ENCODE measurements around the gene QDPR.

QDPR gene

DNA sequence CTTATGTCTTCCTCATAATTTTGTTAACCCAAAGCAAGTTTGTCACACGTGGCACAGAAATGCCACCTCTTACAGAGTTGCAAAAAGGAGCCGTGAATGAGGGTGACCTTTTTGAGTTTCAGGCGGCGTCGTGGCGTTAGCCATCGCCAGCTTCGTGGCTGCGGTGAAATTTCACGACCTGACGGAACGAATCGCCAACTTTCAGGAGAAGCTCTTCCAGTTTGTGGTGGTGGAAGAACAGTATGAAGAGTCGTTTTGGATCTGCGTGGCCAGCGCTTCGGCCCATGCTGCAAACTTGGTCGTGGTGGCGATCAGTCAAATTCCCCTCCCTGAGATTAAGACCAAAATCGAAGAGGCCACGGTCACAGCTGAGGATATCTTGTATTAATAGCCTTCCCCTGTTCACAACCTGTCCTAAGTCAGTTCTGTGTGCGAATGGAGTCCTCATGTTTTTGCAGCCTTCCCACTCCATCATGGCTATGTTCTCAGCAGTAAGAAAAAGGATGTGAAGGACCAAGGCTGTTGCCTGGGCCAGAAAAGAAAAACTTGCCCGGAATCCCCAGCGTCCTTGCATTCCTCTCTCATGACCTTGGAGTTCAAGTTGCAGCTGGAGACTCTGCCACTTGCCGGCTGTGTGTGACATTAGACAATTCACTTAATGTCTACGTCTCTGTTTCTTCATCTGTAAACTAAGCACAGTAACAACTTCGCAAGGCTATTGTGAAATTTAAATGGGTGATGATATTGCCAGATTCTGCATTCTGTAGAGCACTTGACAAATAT is 15.0 kb upstream of the QDPR start:
- no peak for DNase-seq

- DNase-seq, result no peak
These were observed 11.8 kb upstream of the QDPR start for GRCh38 chr4:17523662-17524061.

DNA sequence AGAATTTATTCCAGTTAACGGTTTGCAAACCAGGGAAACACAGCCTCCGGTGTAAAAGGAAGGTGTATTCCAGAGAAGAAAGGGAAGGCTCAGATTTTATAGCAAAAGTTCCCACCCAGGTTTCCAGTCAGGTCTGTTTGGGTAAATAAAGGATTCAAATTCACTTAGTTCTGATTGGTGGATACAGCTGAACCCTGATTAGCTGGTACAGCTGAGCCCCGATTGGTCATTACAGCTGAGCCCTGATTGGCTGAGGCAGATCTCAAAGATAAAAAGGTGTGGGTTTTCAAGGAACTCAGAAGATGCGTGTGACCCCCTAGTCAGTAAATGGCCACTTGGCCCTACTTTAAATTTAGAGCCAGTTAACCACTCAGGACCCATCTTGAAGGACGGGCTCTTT is 9.7 kb upstream of the QDPR start:
- no peak for DNase-seq

GRCh38 chr4:17517664-17518063 is 5.8 kb upstream of the QDPR start:
- DNase-seq, result no peak

- no peak for DNase-seq
These were observed 5.1 kb upstream of the QDPR start for GRCh38 chr4:17516980-17517379.

DNA sequence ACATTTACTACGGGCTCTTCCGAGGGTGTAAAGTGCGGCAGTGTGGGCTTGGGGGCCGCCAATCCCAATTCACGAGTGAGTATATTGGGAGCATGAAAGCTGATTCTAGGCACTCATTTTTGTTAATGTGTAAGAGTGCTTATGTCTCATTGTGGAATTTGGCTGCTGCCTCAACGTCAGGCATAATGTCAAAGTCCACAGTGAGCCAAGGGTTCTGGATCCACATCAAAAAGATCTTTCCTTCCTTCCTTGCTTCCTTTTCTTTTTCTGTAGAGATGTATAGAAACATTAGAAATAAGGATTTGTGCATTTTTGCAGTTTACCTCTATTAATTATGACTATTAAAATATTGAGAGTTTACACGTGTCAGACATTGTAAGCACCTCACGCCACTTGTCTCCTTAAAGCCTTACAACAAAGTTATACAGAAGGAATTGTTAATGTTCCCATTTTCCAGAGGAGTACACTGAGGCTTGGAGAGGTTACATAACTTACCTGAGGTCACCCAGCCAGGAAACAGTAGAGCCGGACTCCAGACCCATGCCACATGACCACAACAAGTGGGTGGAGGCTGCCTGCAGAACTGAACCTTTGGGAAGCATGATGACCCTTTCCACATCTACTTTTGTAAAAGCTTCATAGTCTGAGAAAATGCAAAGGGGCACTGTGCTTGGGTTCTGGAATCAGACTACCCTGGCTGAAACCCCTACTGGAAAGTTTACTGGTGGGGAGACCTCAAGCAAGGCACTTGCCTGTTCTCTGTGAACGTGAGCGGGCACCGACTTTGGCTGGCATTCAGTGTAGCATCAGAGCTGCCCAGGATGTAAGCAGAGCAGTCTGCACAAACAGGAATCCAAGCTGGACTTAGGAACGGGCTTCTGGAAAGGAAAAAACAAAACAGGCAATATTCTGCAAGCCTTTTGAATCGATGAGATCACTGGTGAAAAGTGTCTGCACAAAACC is 3.8 kb upstream of the QDPR start:
- DNase-seq, result no peak

DNA sequence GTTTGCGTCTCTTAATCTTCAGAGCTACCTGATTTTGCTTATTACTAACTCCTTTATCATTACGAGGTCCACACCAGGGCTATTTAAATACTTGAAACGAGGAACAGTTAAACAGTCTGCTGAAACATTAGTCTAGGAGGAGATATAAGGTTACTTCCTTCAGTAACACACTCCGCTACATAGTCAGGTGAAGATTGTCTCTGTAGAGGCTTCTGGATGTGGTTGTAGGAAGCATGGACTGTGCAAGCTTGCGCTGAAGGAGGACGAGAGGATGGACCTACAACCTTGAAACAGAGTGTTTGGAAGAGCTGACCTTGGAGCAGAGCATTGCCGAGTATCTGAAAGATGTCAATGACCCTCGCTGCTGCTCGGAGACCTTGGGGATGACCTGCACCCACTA is 3.0 kb upstream of the QDPR start, which contains the start of gene CLRN2:
Gene CLRN2, plus strand, starts transcription at position 301 of the 400 bp plus-strand sequence. CDS start 102 bp downstream, outside the sequence.
- DNase-seq, result no peak

GRCh38 chr4:17512973-17513665 is 1.2 kb upstream of the QDPR start:
- no peak for DNase-seq

- DNase-seq, result no peak
These were observed 361 bp downstream of the QDPR start for GRCh38 chr4:17511509-17511949.

DNA sequence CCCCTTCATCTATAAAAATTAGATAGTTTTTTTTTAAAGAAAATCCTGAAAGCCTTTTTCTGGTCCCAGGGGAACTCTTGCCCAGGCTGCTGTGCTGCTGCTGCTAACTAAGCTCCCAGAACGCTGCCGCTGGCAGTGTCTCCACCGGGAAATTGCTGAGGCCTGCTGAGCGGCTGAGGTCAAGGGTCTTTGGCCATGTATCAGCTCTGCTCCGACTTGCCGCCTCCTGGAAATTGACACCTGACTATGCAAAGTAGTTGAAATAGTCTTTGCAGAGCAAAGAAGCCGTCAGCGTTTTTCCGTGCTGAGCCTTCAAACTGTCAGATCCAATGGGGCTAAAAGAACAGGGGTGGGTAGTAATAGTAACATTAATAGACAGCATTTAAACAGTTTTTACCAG is 839 bp downstream of the QDPR start:
- DNase-seq, result no peak

- DNase-seq, result no peak
These were observed 1.3 kb downstream of the QDPR start for GRCh38 chr4:17510582-17510981.

- no peak for DNase-seq
These were observed 7.8 kb downstream of the QDPR start for GRCh38 chr4:17504081-17504480.

DNA sequence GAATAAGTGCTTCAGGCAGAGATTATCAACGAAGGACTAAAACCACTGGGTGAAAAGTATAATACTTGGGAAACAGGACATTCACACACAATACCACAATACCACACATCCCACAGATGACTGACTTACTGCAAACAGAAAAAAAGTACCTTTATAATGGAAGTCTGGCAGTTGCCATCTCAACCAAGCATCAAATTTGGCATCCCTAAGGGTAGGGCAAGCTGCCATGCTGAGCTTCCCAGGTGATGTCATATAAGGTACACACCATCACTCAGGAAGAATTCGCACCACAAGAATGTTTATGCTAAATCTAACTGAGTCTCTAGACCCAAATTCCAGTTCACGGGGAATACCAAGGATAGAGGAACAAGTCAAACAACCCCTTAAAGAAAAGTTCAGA is 9.1 kb downstream of the QDPR start:
- DNase-seq, result no peak

DNA sequence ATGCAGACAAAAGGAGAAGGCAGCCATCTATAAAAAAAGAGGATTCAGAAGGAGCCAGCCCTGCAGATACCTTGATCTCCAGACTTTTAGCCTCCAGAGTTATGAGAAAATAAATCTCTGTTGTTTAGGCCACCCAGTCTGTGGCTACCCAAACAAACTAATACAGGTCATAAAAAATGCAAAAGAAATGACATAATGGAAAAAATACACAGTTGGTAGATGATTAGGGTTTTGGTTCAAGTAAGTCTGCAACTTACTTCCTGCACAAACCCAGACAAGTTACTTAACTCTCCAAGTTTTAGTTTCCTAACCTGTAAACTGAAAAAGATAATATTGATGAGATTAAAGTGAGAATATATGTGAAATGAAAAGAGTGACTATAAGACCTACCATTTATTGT is 11.3 kb downstream of the QDPR start:
- DNase-seq, result no peak

DNA sequence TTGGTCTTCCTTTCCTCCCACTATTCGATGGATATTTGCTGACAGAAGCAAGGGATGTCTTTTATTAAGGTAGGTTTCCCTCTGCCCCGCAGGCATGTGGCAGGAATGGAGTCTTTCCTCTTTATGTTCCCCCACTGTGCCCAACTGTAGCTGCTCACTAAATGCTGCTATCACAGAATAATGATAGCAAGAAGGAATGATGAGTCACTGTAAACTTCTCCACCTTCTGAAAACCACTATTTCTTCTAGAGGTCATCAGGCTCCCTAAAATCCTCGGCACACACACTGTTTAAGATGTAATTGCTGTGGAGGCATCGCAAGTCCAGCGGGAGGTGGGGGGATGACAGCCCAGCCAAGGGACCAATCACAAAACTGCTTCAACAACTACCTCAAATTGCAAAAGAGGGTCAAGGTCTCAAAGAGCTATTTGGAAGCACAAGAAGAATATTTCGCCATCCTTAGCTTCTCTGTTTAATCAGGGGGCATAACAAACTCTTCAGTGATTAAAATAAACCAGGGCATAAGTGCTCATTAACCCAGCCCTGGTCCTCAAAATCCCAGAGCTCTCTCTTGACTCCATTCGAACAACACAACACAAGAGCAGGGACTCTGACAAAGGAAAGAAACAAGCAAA is 13.9 kb downstream of the QDPR start:
- DNase-seq, result no peak

- DNase-seq, result no peak
These were observed 17.4 kb downstream of the QDPR start for GRCh38 chr4:17494258-17495190.

DNA sequence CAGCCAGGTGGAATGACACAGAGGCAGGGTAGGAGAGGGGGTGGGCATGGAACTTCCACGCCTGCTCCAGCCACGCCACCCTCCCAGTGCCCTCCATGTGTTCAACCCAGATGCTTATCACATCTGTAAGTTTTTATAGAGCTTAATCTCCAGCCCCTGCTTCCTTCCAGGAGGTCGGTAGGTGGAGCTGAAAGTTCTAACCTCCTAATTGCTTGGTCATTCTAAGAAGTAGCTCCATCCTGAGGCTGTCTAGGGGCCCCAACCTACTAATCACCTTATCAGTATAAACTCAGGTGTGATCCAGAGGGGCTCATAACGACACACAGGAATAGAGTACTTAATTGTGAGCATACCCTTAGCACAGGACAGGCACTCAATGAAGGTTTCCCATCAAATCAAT is 18.3 kb downstream of the QDPR start:
- DNase-seq, result no peak

DNA sequence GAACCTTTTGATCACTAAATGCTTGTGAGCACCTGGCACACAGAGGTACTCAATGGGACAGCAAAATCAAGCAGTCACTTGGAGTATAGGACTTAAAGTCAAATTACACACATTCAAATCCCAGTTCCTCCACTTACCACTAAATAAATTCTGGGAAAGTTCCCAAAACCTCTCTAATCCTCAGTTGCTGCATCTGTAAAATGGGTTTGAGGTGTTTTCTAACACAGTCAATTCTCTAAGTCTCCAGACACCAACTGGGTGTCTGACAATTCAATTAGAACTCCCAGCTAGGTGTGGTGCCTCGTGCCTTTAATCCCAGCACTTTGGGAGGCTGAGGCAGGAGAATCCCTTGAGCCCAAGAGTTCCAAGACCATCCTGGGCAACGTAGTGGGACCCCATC is 19.0 kb downstream of the QDPR start:
- DNase-seq, result no peak

GRCh38 chr4:17492058-17492741 is 19.7 kb downstream of the QDPR start:
- no peak for DNase-seq

DNA sequence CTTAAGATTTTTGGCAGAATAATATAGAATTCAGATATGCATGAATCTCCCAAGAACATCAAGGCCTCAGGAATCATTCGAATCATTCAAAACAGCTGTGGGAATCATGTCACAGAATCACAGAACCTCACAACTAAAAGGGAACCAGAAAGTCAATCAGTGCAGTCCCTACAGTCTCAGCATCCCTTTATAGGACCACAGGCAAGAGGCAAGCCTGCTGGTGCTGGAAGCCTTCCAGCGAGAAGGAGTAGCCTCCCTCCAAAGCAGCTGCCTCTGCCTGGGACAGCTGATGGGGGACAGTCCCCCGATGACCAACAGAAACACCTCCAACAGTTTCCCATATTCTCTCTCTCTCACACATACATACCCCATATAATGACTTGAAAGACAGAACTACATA is 20.7 kb downstream of the QDPR start:
- DNase-seq, result no peak

DNA sequence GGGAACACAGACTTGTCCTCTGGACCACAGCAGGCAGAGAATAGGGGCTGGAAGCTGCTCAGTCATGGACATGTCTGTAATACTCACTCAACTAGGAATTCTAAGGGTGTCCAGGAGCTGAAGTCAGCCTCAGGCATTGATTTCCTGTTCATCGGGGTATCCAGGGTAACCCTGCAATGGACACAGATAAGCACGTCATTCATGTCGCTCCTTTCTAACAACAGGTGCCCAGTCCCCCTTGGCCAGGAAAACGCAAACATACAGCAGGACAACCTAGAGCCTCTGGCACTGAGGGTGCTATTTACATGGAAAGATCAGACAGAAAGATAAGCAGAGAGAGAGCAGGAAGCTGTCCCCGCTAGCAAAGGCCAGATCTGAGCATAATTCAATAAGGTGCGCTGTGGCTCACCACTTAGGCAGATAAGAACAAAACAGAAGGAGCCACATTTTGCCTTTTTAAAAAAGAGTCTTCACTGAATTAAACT is 21.3 kb downstream of the QDPR start:
- DNase-seq, result no peak
